Adipocyte (in vitro differentiated cells): ENCODE results near the gene CARD6.
"Not testable (repeated sequence)": the region's sequence is repeated elsewhere in the genome, so short reads cannot be mapped to it uniquely, and the experiment has no call there.

Source experiments
- DNase-seq: peaks from one replicate; pipeline ENCODE4 v3.0.0-alpha.2; 2015; ENCODE audit warnings: low read depth
- H3K27me3 ChIP-seq: replicated peaks from 2 replicates; pipeline ENCODE4 v1.7.0; 2013; ENCODE audit warnings: mild to moderate bottlenecking, low read length, moderate library complexity; ENCODE audit not compliant: control insufficient read depth, insufficient read depth
- H3K36me3 ChIP-seq: 2 replicates; pipeline ENCODE4 v1.7.0; 2013; ENCODE audit warnings: low read length, mild to moderate bottlenecking, moderate library complexity; ENCODE audit not compliant: control insufficient read depth, insufficient read depth, severe bottlenecking
- H3K4me1 ChIP-seq: 2 replicates; pipeline ENCODE4 v1.7.0; 2013; ENCODE audit warnings: mild to moderate bottlenecking, low read length, moderate library complexity; ENCODE audit not compliant: control insufficient read depth, insufficient read depth
- H3K4me3 ChIP-seq: 2 replicates; pipeline ENCODE4 v1.7.0; 2013; ENCODE audit warnings: mild to moderate bottlenecking, low read length, moderate library complexity
- H3K9ac ChIP-seq: 2 replicates; pipeline ENCODE4 v1.7.0; 2013; ENCODE audit warnings: mild to moderate bottlenecking, low read length, moderate library complexity
- H3K9me3 ChIP-seq: 2 replicates; pipeline ENCODE4 v1.7.0; 2013; ENCODE audit warnings: mild to moderate bottlenecking, low read length, moderate library complexity; ENCODE audit not compliant: control insufficient read depth

Gene CARD6

DNA sequence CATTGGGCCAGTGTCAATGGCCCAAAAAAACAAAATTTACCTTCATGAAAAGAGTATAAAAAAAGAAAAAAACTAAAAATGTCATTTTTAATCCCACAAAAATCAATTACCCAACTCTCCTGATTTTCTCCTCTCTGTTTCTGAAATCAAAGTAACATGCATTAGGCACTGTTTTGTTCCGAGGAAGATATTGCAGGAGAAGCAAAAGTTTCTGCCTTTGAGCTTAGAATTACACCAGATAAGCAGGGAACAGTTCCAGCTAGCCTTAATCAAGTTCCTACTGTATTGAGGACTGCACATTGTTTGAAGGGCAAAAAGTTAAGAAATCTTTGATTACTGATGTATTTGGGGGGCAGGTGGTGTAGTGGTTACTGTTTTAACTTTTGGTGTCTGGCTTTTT, 41.9 kb upstream of the CARD6 start:
- Histone ChIP-seq H3K9me3 (no peaks in the 10 kb centered on the region), H3K9ac (peak overlapping the region; percentile 93), H3K36me3 (no peaks in the 10 kb centered on the region), H3K27me3 (no peaks in the 10 kb centered on the region), H3K4me1 (peaks cover 21% of the 10 kb centered on the region), H3K4me3 (peak overlapping the region; percentile 97)
- peak; percentile 57 for DNase-seq

DNA sequence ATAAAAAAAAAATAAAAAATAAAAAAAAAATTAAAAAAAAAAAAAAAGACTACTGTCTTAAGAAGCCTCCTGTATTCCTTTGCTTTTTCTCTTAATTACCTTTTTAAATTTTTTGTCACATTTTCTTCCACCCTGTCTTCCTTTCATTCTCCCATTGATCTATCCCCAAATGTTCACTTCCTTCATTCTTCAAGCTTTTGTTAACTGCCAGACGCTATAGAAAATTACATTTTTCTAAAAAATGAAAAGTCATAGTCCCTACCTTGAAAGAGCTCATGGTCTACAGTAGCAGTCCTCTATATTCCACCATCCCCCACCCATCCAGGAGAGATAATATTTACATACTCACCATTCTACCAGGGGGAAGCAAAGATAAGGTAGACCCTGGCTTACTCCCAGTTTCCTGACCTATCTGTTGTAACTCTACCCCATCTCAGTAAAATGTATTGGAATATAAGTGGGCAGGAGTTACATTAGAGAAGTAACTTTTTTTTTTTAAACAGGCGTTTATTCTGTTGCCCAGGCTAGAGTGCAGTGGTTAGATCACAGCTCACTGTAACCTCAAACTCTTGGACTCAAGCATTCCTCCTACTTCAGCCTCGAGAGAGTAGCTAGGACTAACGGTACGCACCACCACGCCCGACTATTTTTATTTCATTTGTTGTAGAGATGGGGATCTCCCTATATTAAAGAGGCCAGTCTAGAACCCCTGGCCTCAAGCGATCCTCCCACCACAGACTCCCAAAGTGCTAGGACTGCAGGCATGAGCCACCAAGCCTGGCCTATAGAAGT, 39.2 kb upstream of the CARD6 start:
- H3K9ac ChIP-seq, result no peak overlapping the region
- no peaks in the 10 kb centered on the region for H3K9me3 ChIP-seq
- peaks cover 9% of the 10 kb centered on the region for H3K4me1 ChIP-seq
- no peaks in the 10 kb centered on the region for H3K27me3 ChIP-seq
- no peak overlapping the region for H3K4me3 ChIP-seq
- H3K36me3 ChIP-seq, result no peaks in the 10 kb centered on the region
- no peak for DNase-seq

DNA sequence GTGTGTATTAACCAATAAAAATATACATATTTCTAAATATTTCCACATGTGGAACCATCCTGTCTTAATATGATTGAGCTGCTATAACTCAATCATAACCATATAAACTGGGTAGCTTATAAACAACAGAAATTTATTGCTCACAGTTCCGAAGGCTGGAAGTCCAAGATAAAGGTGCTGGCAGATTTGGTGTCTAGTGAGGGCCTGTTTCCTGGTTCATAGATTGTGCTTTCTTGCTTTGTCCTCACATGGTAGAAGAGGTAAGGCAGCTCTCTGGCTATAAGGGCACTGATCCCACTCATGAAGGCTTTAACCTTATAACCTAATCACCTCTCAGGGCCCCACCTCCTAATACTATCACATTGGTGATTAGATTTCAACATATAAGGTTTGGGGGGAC, 29.0 kb upstream of the CARD6 start:
- H3K36me3 ChIP-seq, result no peaks in the 10 kb centered on the region
- peaks cover 5% of the 10 kb centered on the region for H3K4me1 ChIP-seq
- H3K4me3 ChIP-seq, result no peak overlapping the region
- DNase-seq, result no peak
- H3K27me3 ChIP-seq, result no peaks in the 10 kb centered on the region
- no peak overlapping the region for H3K9ac ChIP-seq
- H3K9me3 ChIP-seq, result no peaks in the 10 kb centered on the region

DNA sequence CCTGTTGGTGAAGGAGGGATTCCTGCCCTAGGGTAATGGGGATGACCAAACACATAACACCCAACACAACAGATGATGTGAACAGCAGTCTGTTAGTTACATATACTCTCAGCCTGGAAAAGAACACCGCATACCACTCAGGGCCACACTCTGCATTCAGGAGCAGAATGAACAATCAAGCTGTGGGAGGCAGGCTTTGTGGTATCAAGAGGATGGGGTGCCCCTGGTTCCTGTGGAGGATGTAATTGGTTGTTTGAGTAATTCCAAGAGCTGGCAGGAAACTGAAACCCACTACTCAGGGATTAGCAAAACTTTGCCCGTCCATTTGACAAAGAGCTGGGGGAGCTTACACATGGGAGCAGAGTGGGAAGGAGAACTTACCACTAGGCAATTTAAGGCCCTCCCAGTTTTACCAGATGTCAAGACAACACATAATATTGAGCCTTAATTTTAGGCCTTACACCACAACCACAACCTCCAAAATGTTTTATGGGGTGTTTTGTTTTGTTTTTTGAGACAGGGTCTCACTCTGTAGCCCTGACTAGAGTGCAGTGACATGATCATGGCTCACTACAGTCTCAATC, 27.4 kb upstream of the CARD6 start:
- no peak overlapping the region for H3K9ac ChIP-seq
- no peaks in the 10 kb centered on the region for H3K36me3 ChIP-seq
- no peaks in the 10 kb centered on the region for H3K9me3 ChIP-seq
- H3K4me1 ChIP-seq, result no peaks in the 10 kb centered on the region
- H3K4me3 ChIP-seq, result no peak overlapping the region
- DNase-seq, result no peak
- no peaks in the 10 kb centered on the region for H3K27me3 ChIP-seq

DNA sequence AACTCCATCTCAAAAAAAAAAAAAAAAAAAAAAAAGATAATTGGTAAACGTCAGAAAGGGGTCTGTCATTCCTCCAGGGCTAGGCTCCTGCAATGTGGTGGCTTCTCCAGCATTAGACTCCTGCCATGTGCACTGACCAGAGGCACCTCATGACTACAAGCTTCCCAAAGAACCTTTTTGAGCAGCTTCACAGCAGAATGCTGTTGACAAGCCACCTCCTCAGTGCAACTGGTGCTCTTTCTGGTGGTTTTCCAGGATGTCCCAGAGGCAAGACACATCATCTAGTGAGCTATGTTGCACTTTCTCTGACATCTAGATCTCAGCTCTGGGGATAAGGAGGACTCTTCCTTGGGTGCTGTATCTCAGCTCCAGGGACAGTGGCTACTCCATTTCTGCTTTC, 17.7 kb upstream of the CARD6 start:
- no peak for DNase-seq
- Histone ChIP-seq H3K9me3 (no peaks in the 10 kb centered on the region), H3K27me3 (no peaks in the 10 kb centered on the region)

DNA sequence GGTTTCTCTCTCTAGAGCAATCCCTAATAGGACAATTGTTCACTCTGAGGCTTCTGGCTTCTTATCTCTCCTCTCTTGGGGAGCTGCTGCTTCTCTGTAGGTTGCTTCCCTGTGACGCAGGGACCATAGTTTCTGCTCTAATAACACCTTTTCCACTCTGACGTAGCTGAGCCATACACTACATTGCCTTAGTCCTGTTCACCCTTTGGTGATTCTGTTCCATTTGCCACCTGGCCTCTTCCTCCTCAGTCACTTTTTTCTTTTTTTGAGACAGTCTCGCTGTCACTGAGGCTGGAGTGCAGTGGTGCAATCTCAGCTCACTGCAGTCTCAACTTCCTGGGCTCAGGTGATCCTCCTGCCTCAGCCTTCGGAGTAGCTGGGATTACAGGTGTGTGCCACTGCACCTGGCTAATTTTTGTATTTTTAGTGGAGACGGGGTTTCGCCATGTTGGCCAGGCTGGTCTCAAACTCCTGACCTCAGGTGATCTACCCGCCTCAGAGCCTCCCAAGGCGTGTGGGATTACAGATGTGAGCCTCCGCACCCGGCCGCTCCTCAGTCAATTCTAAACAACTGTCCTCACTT, 15.6 kb upstream of the CARD6 start:
- not testable (repeated sequence) for DNase-seq, H3K27me3 ChIP-seq, H3K4me3 ChIP-seq, H3K9me3 ChIP-seq, H3K9ac ChIP-seq, H3K4me1 ChIP-seq
- peaks cover 51% of the 10 kb centered on the region for H3K36me3 ChIP-seq

More for the DNA sequence above, 17.7 kb upstream of the CARD6 start:
- Histone ChIP-seq H3K9ac (no peak overlapping the region), H3K36me3 (peaks cover 30% of the 10 kb centered on the region), H3K4me1 (peaks cover 5% of the 10 kb centered on the region), H3K4me3 (no peak overlapping the region)

DNA sequence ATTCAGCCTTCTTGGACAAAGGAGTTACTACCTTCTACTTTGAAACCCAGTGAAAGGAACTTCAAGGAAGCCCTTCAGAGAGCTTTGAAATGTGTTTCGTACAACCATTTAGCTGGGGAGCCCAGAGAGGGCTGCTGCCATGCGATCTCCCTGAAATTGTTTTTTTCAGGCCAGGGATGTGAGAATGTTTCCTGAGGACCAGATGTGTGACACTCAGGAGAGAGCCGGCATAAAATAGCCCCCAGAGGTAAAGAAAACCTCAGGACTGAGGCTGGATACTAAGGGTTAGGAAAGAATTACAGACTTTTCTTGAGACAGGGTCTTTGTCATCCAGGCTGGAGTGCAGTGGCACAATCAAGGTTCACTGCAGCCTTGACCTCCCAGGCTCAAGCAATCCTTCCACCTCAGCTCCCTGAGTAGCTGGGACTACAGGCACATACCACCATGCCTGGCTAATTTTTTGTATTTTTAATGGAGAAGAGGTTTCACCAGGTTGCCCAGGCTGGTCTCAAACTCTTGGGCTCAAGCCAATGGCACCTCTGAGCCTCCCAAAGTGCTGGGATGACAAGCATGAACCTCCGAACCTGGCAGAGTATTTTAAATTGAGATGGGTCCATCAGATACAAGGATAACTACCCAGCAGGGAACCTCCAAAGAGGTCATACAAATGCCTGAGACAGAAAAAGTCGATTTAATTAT, 14.5 kb upstream of the CARD6 start:
- Histone ChIP-seq H3K9ac (no peak overlapping the region), H3K4me3 (no peak overlapping the region), H3K9me3 (no peaks in the 10 kb centered on the region), H3K27me3 (no peaks in the 10 kb centered on the region), H3K36me3 (peaks cover 62% of the 10 kb centered on the region), H3K4me1 (peaks cover 16% of the 10 kb centered on the region)
- DNase-seq, result no peak

DNA sequence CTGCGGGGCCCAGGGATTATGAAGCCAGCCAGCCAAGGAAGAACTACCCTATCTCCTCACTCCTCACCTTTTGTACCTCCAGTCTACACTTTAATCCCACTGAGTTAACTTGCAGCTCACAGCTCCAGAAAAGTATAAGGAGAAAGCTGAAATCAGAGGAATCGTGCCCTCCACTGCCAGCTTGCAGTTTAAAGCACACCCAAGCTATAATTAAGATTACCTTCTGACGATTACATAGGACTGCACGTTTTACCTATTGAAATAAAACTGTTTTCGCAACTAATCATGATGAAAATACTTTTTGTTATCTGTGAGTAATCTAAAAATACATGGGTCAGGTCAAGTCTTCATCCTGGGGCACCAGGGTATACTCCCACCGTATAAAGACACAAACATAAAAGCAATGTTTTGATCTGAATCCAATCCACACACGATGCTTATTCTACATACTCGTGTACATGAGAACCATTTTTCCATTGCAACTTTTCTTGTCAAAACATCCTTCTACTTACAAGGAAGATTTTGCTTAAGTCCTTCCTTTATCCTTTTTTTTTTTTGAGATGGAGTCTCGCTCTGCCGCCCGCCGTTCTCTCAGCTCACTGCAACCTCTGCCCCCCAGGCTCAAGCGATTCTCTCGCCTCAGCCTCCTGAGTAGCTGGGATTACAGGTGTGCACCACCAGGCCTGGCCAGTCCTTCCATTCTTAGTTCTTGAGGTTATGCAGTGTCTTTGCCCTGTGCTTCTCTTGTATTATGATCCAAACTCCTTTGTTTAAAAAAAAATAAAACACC, 13.8 kb upstream of the CARD6 start:
- no peak for DNase-seq
- Histone ChIP-seq H3K27me3 (no peaks in the 10 kb centered on the region), H3K36me3 (peaks cover 70% of the 10 kb centered on the region), H3K4me1 (peaks cover 23% of the 10 kb centered on the region), H3K9ac (no peak overlapping the region), H3K4me3 (no peak overlapping the region), H3K9me3 (no peaks in the 10 kb centered on the region)

DNA sequence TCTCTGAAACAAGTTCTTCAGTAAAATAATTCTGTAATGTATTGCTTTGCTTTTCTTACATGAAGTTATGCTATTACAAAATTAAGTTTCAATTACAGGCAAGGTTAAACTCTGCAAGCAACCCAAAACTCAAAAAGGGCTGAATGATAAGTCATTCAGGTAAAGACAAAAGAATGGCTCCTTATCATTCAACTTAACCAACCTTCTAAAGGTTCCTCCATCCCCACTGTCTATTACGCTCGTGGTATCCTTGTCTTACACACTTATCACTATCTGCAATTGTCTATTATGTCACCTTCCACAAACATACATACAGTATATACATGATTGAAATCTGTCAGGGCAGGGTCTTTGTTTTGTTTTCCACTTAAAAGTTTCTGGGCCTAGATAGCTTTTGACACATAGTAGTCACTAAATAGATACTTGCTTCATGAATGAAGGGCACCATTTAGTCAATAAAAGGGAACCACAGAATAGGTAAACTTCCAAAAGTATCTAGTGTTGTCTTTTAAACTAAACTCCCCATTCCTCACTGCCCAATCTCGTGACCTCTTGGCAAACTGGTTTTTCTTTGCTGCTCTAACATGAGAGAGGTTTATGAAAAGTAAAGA, 13.0 kb upstream of the CARD6 start:
- Histone ChIP-seq H3K27me3 (no peaks in the 10 kb centered on the region), H3K9ac (no peak overlapping the region), H3K4me1 (peaks cover 30% of the 10 kb centered on the region), H3K36me3 (peaks cover 77% of the 10 kb centered on the region), H3K4me3 (no peak overlapping the region), H3K9me3 (no peaks in the 10 kb centered on the region)
- DNase-seq, result no peak

DNA sequence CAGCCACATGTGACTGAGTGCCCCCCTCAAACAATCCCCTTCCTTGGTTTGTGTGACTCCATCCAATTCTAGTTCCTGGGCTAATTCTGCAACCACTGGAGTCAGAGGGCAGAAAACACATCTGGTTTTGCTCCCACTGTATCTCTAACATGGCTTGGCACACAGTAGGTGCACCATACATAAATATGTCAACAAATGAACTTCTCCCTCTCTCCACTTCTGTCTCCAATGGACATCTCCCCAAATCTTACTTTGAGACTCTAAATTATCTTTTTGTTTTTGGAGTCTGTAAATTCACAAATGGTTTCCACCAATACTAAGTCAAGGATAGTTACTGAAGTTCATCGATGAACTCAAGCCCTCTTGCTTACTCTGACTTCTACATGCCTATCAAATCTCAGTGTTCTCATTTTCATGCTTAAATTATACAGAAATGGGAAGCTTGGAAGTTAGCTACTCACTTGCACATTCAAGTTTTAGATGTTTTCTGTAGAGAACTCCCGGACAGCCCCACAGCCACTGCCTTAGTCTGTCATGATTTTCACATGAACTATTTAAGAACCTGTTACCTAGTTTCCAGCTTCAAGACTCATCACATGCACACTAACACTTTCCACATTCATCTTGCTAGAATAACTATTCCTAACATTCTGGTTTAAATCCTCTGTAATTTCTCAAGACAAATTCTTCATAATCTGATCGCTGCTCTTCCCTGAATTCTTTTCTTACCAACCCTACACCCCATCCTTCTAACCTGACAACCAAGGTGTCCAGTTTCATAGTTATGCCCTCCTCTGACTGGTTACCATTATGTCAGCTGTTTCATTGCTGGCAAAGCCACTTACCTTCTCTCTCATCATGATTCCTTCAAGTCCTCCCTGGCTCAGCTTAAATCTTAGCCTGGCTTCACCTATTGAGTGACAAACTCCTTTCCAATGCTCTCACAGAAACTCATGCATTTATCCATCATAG, 12.2 kb upstream of the CARD6 start:
- DNase-seq, result no peak
- Histone ChIP-seq H3K9ac (no peak overlapping the region), H3K36me3 (peaks cover 86% of the 10 kb centered on the region), H3K4me3 (no peak overlapping the region), H3K4me1 (peaks cover 34% of the 10 kb centered on the region), H3K27me3 (no peaks in the 10 kb centered on the region), H3K9me3 (no peaks in the 10 kb centered on the region)
